Osteoblast (primary cell): ENCODE measurements around the gene SPRR1A. TPM values are rescaled to one million over a fixed set of nuclear protein-coding genes. Genes with fewer than 3 reads are reported as not detected.
A peak's percentile ranks its signal among the peaks of the same experiment; 100 is the strongest.

Experiments
- DNase-seq: peaks from one replicate; pipeline ENCODE4 v3.0.0; 2011; ENCODE audit warnings: low spot score, mixed read lengths; ENCODE audit not compliant: insufficient read length; ENCODE audit errors: missing footprints
- H2AFZ ChIP-seq: 2 replicates; pipeline ENCODE4 v1.6.0; 2011; ENCODE audit warnings: mild to moderate bottlenecking, low read length
- H3K27ac ChIP-seq: 2 replicates; pipeline ENCODE4 v1.5.1; 2011; ENCODE audit warnings: mild to moderate bottlenecking, low read depth, low read length, moderate library complexity
- H3K27me3 ChIP-seq: 2 replicates; pipeline ENCODE4 v1.6.0; 2012; ENCODE audit warnings: mild to moderate bottlenecking, control low read depth, inconsistent platforms, low read length, moderate library complexity; ENCODE audit not compliant: insufficient read depth
- H3K36me3 ChIP-seq: 2 replicates; pipeline ENCODE4 v1.5.1; 2011; ENCODE audit warnings: mild to moderate bottlenecking, low read length, control low read depth, moderate library complexity; ENCODE audit not compliant: insufficient read depth
- H3K4me1 ChIP-seq: 2 replicates; pipeline ENCODE4 v1.5.1; 2011; ENCODE audit warnings: mild to moderate bottlenecking, low read length, control low read depth, moderate library complexity; ENCODE audit not compliant: insufficient read depth
- H3K4me2 ChIP-seq: 2 replicates; pipeline ENCODE4 v1.6.0; 2011; ENCODE audit warnings: mild to moderate bottlenecking, low read length; ENCODE audit not compliant: insufficient read depth
- H3K4me3 ChIP-seq: fragments of 200-600 bp; sonication (generic); 3 replicates; pipeline ENCODE4 v1.5.1; 2012; ENCODE audit warnings: mild to moderate bottlenecking, low read length, inconsistent platforms; ENCODE audit not compliant: insufficient read depth
- H3K79me2 ChIP-seq: 2 replicates; pipeline ENCODE4 v1.6.0; 2012; ENCODE audit warnings: mild to moderate bottlenecking, low read length, control low read depth, inconsistent platforms; ENCODE audit not compliant: insufficient read depth
- H3K9me3 ChIP-seq: 2 replicates; pipeline ENCODE4 v1.5.1; 2011; ENCODE audit warnings: low read depth, low read length, control low read depth
- H4K20me1 ChIP-seq: 2 replicates; pipeline ENCODE4 v1.6.0; 2012; ENCODE audit warnings: mild to moderate bottlenecking, low read length, control low read depth; ENCODE audit not compliant: insufficient read depth
- total RNA-seq: library from RNA; depleted of rRNA; stranded (reverse); fragments of >200 nt; gene quantifications from 2 replicates; pipeline ENCODE4 v1.2.3, GENCODE V29; 2012
- TF ChIP-seq, protein P1 (sequence below): IDR thresholded peaks from 2 replicates; pipeline ENCODE4 v1.5.1; 2011; ENCODE audit warnings: mild to moderate bottlenecking, low read depth, low read length, moderate library complexity; ENCODE audit errors: extremely low read depth

Gene SPRR1A
- total RNA-seq, 1 donor: not detected

DNA sequence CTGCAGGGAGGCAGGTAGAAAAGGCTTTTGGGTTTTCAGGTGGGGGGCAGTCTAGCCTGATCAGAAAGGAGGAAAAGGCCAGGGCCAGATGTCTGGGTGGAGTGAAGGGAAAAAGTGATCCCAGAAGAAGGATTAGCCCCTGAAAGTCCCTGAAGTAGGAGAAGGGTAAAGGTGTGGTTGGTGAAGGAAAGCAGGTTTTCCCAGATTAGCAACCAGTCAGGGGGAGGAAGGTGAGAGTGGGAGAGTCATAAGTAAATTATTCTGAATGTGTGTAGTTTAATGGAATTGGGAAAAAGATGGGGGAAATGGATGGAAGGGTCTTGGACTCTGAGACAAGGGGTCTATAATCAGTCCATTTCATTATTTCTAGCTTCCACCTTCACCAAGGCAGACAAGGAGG, 647 bp upstream of the SPRR1A start:
- no peaks in the 10 kb centered on the region for H3K36me3 ChIP-seq
- no peaks in the 10 kb centered on the region for H3K9me3 ChIP-seq
- H3K27ac ChIP-seq: no peak overlapping the region
- TF ChIP-seq, protein P1, sequence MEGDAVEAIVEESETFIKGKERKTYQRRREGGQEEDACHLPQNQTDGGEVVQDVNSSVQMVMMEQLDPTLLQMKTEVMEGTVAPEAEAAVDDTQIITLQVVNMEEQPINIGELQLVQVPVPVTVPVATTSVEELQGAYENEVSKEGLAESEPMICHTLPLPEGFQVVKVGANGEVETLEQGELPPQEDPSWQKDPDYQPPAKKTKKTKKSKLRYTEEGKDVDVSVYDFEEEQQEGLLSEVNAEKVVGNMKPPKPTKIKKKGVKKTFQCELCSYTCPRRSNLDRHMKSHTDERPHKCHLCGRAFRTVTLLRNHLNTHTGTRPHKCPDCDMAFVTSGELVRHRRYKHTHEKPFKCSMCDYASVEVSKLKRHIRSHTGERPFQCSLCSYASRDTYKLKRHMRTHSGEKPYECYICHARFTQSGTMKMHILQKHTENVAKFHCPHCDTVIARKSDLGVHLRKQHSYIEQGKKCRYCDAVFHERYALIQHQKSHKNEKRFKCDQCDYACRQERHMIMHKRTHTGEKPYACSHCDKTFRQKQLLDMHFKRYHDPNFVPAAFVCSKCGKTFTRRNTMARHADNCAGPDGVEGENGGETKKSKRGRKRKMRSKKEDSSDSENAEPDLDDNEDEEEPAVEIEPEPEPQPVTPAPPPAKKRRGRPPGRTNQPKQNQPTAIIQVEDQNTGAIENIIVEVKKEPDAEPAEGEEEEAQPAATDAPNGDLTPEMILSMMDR: no peak
- no peak for DNase-seq
- no peak overlapping the region for H2AFZ ChIP-seq
- H3K4me2 ChIP-seq: no peak overlapping the region
- no peak overlapping the region for H3K4me3 ChIP-seq
- H4K20me1 ChIP-seq: no peaks in the 10 kb centered on the region
- H3K27me3 ChIP-seq: no peaks in the 10 kb centered on the region
- H3K4me1 ChIP-seq: no peaks in the 10 kb centered on the region
- H3K79me2 ChIP-seq: no peaks in the 10 kb centered on the region

DNA sequence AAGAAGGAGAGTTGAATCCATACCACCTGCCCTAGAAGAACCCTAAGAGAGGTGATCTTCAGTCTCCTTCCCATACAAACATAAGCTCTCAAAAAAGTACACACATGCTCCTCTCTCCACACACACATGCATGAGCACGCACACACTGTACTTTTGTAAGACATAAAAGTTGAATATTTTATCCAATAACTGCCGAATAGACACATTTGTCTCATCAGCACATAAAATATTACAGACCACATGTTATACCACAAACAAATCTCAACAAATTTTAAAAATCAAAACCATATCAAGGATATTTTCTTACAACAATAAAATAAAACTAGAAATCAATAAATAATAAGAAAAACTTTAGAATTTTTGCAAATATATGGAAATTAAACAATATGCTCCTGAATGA, 2.7 kb downstream of the SPRR1A start:
- no peaks in the 10 kb centered on the region for H3K79me2 ChIP-seq
- H3K4me3 ChIP-seq: no peak overlapping the region
- H3K4me1 ChIP-seq: no peaks in the 10 kb centered on the region
- DNase-seq: no peak
- no peaks in the 10 kb centered on the region for H3K9me3 ChIP-seq
- no peaks in the 10 kb centered on the region for H3K27me3 ChIP-seq
- no peak overlapping the region for H3K4me2 ChIP-seq
- H3K27ac ChIP-seq: no peak overlapping the region
- TF ChIP-seq, protein P1: no peak
- no peaks in the 10 kb centered on the region for H4K20me1 ChIP-seq
- H2AFZ ChIP-seq: no peak overlapping the region
- no peaks in the 10 kb centered on the region for H3K36me3 ChIP-seq

DNA sequence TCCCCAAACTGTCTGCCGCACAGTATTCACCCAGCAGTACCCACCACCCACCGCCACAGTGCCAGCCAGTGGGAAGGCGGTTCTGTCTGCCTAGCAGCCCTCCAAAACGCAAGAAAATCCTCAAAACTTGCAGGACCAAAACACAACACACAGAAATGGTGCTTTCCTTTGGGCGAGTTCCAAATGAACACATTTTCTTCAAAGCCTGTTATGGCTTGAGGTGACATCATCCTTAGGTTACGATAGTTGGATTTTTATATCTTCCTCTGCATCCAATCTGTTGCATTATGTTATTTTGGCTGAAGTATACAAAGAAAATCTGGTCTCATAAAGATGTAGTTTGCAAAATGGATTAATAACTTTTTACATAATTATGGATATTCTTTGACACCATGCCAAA, 9.3 kb downstream of the SPRR1A start:
- H3K4me2 ChIP-seq: no peak overlapping the region
- H3K4me3 ChIP-seq: no peak overlapping the region
- H3K79me2 ChIP-seq: no peaks in the 10 kb centered on the region
- H3K27ac ChIP-seq: no peak overlapping the region
- no peaks in the 10 kb centered on the region for H3K4me1 ChIP-seq
- no peaks in the 10 kb centered on the region for H3K27me3 ChIP-seq
- no peaks in the 10 kb centered on the region for H3K36me3 ChIP-seq
- H2AFZ ChIP-seq: no peak overlapping the region
- TF ChIP-seq, protein P1: no peak
- no peaks in the 10 kb centered on the region for H4K20me1 ChIP-seq
- peak; percentile 26 for DNase-seq
- H3K9me3 ChIP-seq: no peaks in the 10 kb centered on the region

DNA sequence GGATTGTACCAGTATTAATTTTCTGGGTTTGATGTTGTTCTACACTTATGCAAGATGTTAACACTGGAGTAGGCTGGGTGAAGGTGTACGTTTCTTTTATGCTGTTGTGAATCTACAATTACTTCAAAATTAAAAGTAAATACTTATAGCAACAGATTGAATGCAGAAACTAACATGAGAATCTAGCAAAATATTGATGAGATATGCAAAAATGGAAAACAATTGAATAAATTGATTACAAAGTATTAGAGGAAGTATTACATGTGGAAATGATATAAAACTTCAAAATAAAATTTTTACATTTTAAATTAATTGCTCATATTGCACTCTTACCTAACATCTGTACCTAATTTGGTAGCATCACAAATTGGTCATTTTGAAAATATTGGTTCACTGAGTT, 12.0 kb downstream of the SPRR1A start:
- Histone ChIP-seq H3K79me2 (no peaks in the 10 kb centered on the region), H3K4me3 (no peak overlapping the region), H3K4me1 (no peaks in the 10 kb centered on the region), H3K27me3 (no peaks in the 10 kb centered on the region), H3K4me2 (no peak overlapping the region), H3K9me3 (no peaks in the 10 kb centered on the region), H3K27ac (no peak overlapping the region), H2AFZ (no peak overlapping the region), H4K20me1 (no peaks in the 10 kb centered on the region), H3K36me3 (no peaks in the 10 kb centered on the region)
- TF ChIP-seq, protein P1: no peak
- DNase-seq: peak; percentile 44
